Tongue (tissue), 2 donors: ENCODE results near the gene ARHGAP24. TPM values are rescaled to one million over a fixed set of nuclear protein-coding genes. Genes with fewer than 3 reads are reported as not detected.

Experiments used
- DNase-seq: peaks from one replicate; pipeline ENCODE4 v3.0.0-alpha.2; 2015
- total RNA-seq: library from RNA; depleted of rRNA; stranded (reverse); fragments of >200 nt; gene quantifications from one replicate; pipeline ENCODE4 v1.2.3, GENCODE V29; 2014

ARHGAP24 gene
- total RNA-seq, 1 donor from 2014 or later, result 112 TPM

DNA sequence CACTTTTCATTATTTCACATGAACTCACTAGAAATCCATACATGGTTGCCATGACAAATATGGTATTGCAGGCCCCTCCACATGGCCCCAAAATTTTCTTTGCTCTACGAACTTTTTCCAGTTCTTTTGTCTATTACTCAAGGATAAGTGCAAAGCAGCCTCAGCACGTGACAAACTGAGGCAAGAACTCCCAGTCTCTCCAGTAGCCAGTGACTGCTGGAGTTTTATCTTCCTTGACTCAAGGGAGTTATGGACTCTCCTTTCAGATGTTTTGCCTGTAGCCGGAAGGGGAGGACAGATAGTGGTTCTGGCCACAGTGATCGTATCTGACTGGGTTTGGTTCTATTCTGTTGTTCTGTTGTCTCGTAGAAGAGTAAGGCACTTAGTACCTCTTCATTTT is 105.5 kb downstream of the ARHGAP24 start:
- DNase-seq, result no peak

- no peak for DNase-seq
Observed at GRCh38 chr4:85587952-85588351, 113.0 kb downstream of the ARHGAP24 start.

DNA sequence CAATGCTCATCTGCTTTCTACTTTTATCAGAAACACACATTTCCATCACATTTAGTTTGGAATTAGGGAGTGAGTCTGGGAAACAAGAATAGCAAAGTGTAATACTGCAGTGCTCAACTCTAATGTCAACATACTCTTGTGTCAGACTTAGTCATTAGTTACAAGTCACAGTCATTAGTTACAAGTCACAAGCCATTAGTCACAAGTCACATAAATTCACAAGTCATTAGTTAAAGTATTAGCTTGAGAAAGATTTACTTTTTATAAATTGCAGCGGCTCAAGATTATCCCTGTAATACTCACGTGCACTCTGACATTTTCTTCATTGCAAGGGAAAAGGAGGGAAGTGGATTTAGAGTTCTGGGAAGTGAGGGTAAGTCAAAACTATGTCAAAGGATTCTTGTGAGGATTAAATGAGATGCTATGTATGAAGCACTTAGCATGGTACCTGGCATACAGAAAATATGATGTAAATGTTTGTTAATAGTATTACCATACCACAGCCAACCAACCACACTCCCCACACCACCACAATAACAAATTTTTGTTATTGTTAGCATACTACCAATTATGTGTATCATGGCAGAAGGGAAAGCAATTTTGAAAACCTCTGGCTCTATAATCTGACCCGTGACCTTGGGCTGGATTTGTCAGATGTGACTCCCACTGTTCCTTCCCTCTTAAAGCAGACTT is 116.6 kb downstream of the ARHGAP24 start:
- DNase-seq, result no peak

DNA sequence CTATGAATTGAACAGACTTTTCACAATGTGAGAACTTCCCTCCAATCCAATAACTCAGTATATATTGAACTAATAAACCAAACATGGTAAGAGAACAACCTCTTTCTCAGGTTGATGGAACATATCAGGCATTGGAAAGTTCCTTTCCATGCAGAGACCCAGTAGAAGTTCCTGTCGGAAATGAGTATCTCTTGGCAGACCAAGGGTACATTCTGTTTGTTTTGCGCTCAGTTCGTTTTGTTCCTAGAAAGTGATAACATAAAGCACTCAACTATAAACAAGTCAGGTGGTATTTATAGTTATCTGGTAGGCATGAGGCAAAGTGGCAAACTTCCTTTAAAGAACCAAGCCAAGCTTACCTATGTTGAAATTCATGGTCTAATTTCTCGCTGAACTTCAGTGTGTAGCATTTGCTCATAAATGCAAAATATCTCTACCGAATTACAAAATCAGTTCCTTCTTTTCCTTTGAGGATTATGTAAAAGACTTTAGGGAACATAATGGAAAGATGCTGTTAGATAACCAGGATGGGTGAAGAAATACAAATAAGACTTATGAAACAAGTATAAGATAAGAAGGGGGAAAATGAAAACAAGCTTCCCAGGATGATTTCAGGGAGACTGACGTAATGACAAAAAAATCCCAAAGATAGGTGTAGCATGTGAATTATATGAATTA is 120.3 kb downstream of the ARHGAP24 start:
- no peak for DNase-seq

DNA sequence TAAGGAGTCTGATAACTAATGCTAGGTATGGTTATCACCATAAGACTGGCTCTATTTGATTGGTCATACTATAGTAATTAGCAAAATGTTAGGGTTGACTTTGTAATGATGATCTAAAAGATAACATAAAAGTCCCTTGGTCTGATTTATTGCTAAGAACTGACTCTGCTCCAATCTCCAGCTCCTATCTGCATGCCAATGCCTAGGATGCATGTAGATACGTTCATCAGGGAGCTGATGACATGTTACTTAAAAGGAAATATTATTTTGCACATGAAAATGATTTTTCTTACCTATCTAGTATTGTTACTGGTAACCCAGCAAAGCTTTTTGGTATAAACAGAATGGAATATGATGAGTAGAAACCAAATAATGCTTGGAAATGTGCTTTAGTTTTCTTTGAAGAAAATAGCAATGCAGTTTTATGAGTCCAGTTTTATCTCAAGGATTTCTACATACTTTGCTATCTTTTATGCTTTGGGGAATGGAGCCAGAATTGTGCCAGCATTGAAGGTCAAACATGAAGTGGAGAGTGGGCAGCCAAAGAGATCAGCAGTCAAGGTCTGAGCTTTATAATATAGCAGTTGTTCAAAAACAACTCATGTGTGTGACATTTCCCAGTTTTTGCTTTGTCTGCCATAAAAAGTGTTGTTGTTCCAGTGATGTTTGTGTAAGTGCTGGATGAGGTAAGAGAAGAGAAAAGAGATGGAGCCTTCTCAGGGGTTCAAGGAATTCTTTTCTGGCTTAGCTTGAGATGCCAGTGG is 121.0 kb downstream of the ARHGAP24 start:
- no peak for DNase-seq

DNA sequence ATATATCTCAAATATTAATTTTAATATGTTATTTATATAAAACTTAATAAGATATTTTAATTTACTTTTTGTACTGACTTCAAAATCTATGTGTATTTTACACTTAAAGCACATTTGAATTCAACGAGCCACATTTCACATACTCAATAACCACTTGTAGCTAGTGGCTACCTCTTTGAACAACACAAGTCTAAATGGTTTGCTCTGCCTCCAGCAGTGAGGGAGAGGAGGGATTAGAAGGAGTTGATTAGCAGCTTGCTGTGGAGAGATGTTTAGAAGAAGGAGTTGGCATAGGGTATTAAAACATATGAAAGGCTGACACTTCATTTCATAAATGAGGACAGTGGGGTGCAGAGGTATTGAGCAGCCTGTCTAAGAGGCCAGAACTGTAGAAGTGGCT is 124.0 kb downstream of the ARHGAP24 start:
- no peak for DNase-seq

DNA sequence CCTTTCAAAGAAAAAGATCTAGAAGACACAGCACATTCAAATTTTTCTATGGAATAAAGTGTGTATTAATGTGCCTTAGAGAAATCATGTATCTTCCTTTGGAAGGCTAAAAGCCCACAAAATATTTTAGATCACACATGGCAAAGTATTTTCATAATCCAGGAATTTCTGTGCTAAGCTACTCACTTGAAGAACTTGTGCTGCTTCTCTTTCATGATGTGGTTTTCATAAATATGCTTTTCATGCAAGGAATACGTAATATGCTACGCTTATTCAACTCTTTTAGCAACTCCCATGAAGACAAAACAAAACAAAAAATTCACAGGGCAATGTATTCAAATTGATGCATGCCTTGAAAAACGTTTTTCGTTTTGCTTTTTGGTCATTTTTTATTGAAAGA is 125.6 kb downstream of the ARHGAP24 start:
- peak; percentile 51 for DNase-seq

- DNase-seq, result peak; percentile 28
Observed at GRCh38 chr4:85603437-85604336, 128.7 kb downstream of the ARHGAP24 start.

DNA sequence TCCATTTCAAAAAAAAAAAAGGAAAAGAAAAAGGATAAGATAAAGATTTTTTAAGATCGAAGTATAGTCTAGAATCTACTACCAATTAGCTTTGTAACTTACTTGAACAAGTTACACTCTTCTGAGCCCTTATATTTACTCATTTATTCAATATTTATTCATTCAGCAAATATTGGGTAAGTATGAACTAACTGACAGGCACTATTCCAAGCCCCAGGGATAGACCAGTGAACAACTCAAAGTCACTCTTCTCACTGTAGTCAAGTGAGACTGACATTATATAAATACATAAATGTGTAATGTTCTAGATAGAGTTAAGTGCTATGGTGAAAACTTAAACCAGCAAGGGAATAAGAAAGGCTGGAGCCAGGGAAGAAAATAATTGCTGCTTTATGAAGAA is 131.6 kb downstream of the ARHGAP24 start:
- DNase-seq, result no peak

DNA sequence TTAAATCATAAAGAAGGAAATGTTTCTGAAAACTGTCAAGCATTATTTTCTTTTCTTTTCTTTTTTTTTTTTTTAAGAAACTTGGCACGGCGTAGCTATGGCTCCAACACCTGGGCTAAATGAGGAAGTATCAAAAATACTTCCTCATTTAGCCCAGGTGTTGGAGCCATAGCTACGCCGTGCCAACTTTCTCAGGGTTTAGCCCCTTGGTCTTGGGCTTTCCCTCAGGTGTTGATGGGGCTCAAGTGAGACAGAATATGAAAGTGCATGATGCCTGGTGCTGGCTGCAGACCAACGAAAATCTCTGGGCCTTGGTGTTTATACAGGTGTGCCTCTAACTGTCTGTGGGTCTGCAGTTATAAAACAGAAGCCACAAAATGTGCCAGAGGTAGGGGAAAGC is 132.7 kb downstream of the ARHGAP24 start:
- peak; percentile 30 for DNase-seq

GRCh38 chr4:85610450-85610849 is 135.5 kb downstream of the ARHGAP24 start:
- DNase-seq, result no peak

DNA sequence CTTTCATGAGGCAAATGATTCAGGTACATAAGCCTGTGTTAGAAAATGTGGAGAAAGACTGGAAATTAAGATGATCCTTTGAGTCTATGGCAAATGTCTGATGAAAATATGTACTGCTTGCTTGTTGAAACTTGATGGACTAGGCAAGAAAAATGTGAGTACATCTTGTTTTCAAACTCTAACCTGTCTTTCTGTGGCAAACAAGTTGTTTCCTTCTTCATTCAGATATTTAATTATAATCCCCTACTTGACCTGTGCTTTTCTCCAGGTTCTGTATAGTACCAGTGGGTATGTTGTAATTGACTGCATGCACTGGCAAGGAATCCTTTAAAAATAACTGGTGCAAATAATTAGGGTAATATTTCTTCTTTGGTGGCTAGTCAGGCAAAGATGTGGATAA is 136.7 kb downstream of the ARHGAP24 start:
- peak; percentile 22 for DNase-seq

DNA sequence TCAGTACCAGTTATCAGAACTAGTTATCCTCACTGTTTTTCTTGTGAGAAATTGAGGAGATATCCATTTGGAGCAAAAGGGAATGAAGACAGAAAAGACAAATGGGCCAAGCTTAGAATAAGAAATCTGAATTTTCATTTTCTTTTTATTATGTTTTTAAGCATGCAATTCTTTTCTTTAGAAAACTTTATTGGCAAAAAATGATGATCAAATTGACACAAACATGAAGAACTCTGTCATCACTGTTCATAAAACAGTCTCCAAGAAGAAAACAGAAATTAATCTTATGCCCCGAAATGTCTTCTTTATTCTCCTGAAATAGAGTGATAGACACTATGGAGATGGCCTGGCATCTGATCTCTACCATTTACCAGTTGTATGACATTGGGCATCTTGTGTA is 139.0 kb downstream of the ARHGAP24 start:
- no peak for DNase-seq

DNA sequence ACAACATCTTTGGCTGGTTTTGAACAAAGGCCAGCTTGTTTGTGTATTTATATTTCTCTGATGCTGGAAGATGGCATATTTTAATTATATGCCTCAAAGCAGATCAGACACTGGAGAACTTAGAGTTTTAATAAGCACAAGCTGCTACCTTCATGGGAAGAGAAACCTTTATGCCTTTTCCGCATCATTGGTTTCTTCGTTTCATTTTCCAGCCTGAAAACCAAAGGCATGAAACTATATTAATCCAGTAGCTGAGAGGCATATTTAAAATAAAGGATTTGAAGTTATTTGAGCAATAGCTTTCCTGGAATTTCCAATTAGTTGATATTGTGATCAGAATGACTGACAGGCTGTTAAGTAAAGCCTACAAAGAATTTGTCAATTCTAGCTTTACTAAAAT is 141.0 kb downstream of the ARHGAP24 start:
- DNase-seq, result no peak

- no peak for DNase-seq
Observed at GRCh38 chr4:85617202-85617601, 142.3 kb downstream of the ARHGAP24 start.

GRCh38 chr4:85632981-85633380 is 158.0 kb downstream of the ARHGAP24 start:
- no peak for DNase-seq

DNA sequence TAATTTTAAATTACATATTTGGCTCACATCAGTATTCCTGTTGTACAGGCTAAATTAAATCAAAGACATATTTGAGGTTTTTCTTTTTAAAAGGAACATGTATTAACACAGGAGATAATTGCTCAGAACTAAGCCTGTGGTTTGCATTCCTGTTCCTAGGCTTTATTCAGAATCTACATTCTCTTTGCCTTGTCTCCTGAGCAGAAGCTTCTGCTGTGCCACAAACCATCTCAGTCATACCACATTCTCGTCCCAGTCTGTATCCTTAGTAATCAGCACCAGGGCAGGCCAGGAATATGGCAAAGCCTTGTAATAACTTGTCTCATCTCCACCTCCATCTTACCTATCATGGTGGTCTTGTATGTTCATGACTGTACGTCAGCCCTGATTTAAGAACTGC is 162.8 kb downstream of the ARHGAP24 start:
- no peak for DNase-seq

DNA sequence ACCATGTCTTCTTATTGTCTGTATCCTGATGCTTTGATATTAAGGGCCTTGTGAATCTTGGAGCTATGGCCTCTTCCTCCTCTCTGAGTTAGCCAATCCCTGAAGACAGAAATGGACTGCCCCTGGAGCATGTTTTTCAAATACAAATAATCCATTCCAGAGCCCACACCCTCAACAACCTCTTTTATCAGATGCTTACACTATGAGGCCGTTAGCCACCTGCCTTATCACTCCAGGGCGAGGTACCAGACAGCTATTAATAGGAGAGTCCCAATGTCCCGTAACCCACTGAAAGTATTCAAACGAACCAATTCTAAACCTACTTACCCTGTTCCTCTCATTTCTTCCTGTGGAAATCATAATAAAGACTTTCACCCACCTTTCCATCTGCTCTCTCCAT is 165.0 kb downstream of the ARHGAP24 start:
- no peak for DNase-seq

DNA sequence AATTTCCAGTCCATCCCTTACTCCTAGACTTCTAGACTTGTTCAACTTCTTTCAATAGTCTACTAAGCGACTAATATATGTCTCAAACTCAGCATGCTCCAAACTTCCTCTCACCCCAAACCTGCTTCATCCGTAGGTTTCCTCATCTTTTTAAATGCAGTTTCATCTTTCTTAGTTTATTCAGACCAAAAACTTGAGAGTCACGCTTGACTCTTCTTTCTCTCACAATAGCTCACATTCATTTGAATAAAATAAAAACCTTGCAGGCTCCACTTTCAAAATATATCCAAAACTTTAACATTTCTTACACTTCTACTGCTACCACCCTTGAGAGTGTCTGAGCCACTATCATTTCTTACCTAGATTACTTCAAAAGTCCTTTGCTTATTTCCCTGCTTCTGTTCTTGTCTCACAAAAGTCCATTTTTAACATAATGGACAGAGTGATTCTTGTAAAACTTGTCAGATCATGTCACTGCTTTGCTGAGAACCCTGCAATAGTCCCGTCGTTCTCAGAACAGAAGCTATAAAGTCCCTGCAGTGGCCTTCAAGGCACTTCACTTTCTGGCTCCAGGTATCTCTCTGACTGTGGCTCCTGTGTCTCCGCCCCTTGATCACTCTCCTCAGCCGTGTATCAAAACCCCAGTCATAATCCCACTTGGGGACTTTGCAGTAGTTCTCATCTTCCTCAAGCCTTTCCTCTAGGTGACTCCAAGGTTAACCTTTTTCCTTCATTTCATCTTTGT is 167.6 kb downstream of the ARHGAP24 start:
- no peak for DNase-seq

DNA sequence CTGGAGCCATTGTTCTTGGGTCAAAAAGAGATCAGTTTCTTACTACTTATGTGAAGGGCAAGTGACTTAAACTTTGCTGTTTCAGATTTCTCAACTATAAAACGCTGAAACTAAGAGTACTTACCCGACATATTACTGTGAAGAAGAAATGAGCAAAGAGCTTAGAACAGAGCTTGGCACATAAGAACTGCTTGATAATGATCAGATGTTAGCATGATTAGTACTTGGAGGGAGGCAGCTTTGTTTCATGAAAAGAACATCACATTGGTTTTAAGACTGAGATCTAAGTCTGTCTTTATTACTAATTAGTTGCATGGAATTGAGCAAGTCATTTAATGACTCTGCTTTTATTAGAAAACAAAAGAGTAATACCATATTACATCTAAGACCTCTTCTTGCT is 169.1 kb downstream of the ARHGAP24 start:
- no peak for DNase-seq

DNA sequence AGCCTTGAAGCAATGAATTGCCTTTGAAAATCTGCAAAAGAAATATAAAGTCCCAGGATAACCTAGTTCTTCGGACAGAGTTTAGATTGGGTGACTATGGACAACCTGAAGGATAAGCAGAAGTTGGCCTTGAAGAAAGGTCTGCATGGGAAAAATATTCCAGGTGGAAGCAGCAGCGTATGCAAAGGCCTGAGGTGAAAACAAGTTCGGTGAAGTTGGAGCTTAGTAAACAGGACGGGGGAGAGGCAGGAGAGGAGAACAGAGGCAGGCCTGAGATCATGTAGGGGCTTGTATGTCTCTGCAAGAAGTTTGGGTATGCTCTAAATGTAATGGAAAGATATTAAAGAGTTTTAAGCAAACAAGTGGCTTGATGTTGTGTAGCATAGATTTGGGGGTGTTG is 176.0 kb downstream of the ARHGAP24 start:
- no peak for DNase-seq
